ENCODE measurements around the gene ACCS. TPM values are rescaled to one million over a fixed set of nuclear protein-coding genes. Genes with fewer than 3 reads are reported as not detected.

The ACCS gene
- total RNA-seq, 2 donors from 2014 or later = 9.2 to 20.0 TPM

- no peak overlapping the region for H3K9ac ChIP-seq (ENCODE audit: low read depth in 2 of 2, low read length in 2 of 2)
- H3K9me3 ChIP-seq = no peaks in the 10 kb centered on the region
- intact Hi-C loops (cut with DNase I) = no loop called here
- no peaks in the 10 kb centered on the region for H3K4me1 ChIP-seq
- no peak for DNase-seq
- no peaks in the 10 kb centered on the region for H3K36me3 ChIP-seq
- TF ChIP-seq CTCF (IDR thresholded peaks at IDR 0.05) = no peak
- H3K27ac ChIP-seq = no peak overlapping the region
- H3K27me3 ChIP-seq = no peaks in the 10 kb centered on the region
- H3K4me3 ChIP-seq = no peak overlapping the region
These were observed 36.6 kb upstream of the ACCS start for GRCh38 chr11:44029507-44029845.

DNA sequence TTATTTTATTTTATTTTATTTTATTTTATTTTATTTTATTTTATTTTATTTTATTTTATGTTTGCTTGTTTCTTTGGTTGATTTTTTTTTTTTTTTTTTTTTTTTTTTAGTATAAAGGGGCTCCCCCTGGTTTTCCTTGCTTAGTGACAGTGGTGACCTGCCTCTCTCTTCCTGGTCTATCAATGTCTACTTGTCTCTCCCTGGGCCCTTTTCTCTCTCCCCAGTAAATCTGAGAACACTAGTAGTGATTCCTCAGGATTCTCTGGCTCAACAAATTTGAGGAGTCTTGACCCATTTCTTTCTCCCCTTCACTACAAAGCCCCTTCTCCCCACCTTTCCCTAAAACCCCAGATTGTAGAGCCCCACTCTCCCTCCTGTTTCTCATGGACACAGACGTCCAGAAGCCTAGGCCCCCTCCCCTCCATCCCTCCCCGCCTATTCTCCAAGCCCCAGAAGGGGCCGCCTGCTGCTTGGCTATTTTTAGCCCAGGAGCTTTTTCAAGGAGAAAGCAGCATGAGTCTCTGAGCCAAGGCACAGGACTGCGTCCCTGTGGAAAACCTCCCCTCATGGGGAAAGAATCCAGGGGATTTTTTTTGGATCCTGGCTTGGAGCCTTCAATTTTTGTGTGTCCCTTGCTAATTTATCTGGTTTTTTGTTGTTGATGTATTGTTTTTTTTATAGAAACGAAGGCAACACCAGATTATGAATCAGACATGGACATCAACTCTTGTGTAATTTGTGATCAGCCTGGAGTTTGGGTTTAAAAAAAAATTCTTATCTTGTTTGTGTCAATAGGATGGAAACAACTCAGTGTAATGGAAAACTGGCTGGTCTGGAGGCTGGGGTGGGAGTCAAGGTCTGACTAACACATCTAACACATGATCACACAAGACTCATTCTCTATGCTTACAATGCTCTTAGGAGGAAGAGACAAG lies 35.8 kb upstream of the ACCS start:
- no peak for TF ChIP-seq CTCF (IDR thresholded peaks at IDR 0.05)

GRCh38 chr11:44030996-44031395 lies 35.1 kb upstream of the ACCS start:
- no peak for DNase-seq
- Histone ChIP-seq H3K4me3 (no peak overlapping the region), H3K9ac (ENCODE audit: low read depth in 2 of 2, low read length in 2 of 2) (no peak overlapping the region), H3K27me3 (no peaks in the 10 kb centered on the region), H3K36me3 (no peaks in the 10 kb centered on the region), H3K9me3 (no peaks in the 10 kb centered on the region), H3K27ac (peak overlapping the region; percentile 55), H3K4me1 (no peaks in the 10 kb centered on the region)
- no peak for TF ChIP-seq CTCF (IDR thresholded peaks at IDR 0.05)
- intact Hi-C loops (cut with DNase I) = no loop called here

More for the DNA sequence above, 35.8 kb upstream of the ACCS start:
- H3K9me3 ChIP-seq = no peaks in the 10 kb centered on the region
- intact Hi-C loops (cut with DNase I) = no loop called here
- no peak overlapping the region for H3K9ac ChIP-seq (ENCODE audit: low read depth in 2 of 2, low read length in 2 of 2)
- H3K27me3 ChIP-seq = no peaks in the 10 kb centered on the region
- no peaks in the 10 kb centered on the region for H3K4me1 ChIP-seq
- DNase-seq = no peak
- no peaks in the 10 kb centered on the region for H3K36me3 ChIP-seq
- H3K4me3 ChIP-seq = no peak overlapping the region
- peak overlapping the region; percentile 55 for H3K27ac ChIP-seq

DNA sequence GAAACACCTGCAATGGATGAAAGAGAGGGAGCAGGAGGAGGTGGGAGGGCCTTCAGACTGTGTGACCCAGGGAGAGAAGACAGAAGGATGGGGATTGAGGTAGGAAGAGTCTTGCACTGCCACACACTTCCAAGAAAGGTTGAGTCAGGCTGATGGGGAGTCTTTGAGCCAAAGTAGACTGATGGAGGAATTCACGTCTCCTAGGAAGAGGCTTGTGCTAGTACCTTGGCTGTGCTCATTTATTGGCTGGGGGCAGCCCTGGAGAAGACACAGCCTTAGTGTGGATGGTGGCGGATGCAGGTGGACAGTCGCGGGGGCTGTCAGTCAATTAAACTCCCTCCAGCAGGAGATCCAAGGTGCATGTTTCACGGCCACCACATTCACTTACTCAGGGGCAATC lies 34.5 kb upstream of the ACCS start:
- H3K27ac ChIP-seq = peak overlapping the region; percentile 55
- no peak for TF ChIP-seq CTCF (IDR thresholded peaks at IDR 0.05)
- intact Hi-C loops (cut with DNase I) = no loop called here
- no peaks in the 10 kb centered on the region for H3K4me1 ChIP-seq
- no peak overlapping the region for H3K9ac ChIP-seq (ENCODE audit: low read depth in 2 of 2, low read length in 2 of 2)
- DNase-seq = no peak
- H3K27me3 ChIP-seq = no peaks in the 10 kb centered on the region
- H3K36me3 ChIP-seq = no peaks in the 10 kb centered on the region
- H3K4me3 ChIP-seq = no peak overlapping the region
- H3K9me3 ChIP-seq = no peaks in the 10 kb centered on the region

DNA sequence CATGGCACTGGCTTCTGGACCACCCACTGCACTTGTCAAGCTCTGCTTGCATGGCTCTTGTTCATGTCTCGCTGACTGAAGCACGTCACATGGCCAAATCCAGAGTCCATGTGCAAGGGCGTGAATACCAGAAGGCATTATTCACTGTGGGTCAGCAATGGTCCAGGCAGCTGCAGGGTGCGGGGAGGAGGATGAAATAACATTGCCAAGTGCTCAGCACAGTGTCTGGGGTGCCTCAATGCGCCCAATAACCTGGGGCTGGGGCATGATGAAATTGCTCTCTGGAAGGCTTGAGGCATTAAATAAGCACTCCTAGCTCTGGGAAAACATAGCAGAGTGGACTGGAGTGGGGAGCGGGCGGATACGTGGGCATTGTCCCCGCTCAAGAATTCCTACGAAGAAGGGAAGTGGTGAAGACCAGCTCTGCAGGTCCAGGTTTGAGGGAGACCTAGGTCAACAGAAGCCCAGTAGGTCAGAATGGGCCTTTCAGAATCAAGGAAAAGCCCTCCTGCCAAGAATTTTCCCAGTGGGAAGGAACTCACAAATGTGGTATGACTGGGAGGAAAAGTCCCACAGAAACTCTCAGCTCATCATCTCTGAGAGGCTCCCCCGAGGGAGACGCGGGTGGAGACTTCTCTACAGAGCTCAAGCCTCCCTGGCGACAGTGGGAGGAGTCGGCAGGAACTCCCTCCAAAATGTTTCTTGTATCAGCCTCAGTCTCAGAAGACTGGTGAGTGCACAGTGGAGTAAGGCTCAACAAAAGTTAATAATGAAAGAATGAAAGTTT lies 33.6 kb upstream of the ACCS start:
- no peak for TF ChIP-seq CTCF (IDR thresholded peaks at IDR 0.05)
- Histone ChIP-seq H3K4me1 (no peaks in the 10 kb centered on the region), H3K9ac (ENCODE audit: low read depth in 2 of 2, low read length in 2 of 2) (peak overlapping the region in 1 of 2 donors; percentile 35), H3K9me3 (no peaks in the 10 kb centered on the region), H3K27me3 (no peaks in the 10 kb centered on the region), H3K27ac (peak overlapping the region; percentile 17), H3K4me3 (no peak overlapping the region), H3K36me3 (no peaks in the 10 kb centered on the region)
- intact Hi-C loops (cut with DNase I) = no loop called here
- no peak for DNase-seq

Measured in colonic mucosa (tissue), 4 donors.